ENCODE measurements around the gene SOST.

Gene SOST

GRCh38 chr17:43750153-43750552 lies 8.4 kb downstream of the SOST start:
- DNase-seq (ENCODE audit: low read depth): no peak
- no peak for TF ChIP-seq MAX (IDR thresholded peaks at IDR 0.05; ENCODE audit: low read depth, low read length)
- no peak for TF ChIP-seq CTCF (IDR thresholded peaks at IDR 0.05; ENCODE audit: low read depth, low read length)
- no peak for TF ChIP-seq MYC (IDR thresholded peaks at IDR 0.05; ENCODE audit: low read depth, low read length)
- TF ChIP-seq POLR2A (IDR thresholded peaks at IDR 0.05; ENCODE audit: extremely low read depth, insufficient read length): no peak
- no peak overlapping the region for H3K4me3 ChIP-seq (ENCODE audit: low read depth, low read length)

GRCh38 chr17:43745541-43745940 lies 13.1 kb downstream of the SOST start:
- TF ChIP-seq MAX (IDR thresholded peaks at IDR 0.05; ENCODE audit: low read depth, low read length) (no peak), CTCF (IDR thresholded peaks at IDR 0.05; ENCODE audit: low read depth, low read length) (no peak), MYC (IDR thresholded peaks at IDR 0.05; ENCODE audit: low read depth, low read length) (no peak), POLR2A (IDR thresholded peaks at IDR 0.05; ENCODE audit: extremely low read depth, insufficient read length) (no peak)
- H3K4me3 ChIP-seq (ENCODE audit: low read depth, low read length): no peak overlapping the region
- DNase-seq (ENCODE audit: low read depth): no peak

GRCh38 chr17:43741636-43742035 lies 17.0 kb downstream of the SOST start:
- DNase-seq (ENCODE audit: low read depth): peak; percentile 42
- H3K4me3 ChIP-seq (ENCODE audit: low read depth, low read length): no peak overlapping the region
- TF ChIP-seq MAX (IDR thresholded peaks at IDR 0.05; ENCODE audit: low read depth, low read length) (no peak), POLR2A (IDR thresholded peaks at IDR 0.05; ENCODE audit: extremely low read depth, insufficient read length) (no peak), CTCF (IDR thresholded peaks at IDR 0.05; ENCODE audit: low read depth, low read length) (no peak), MYC (IDR thresholded peaks at IDR 0.05; ENCODE audit: low read depth, low read length) (no peak)

- H3K4me3 ChIP-seq (ENCODE audit: low read depth, low read length): no peak overlapping the region
- TF ChIP-seq POLR2A (IDR thresholded peaks at IDR 0.05; ENCODE audit: extremely low read depth, insufficient read length) (no peak), MYC (IDR thresholded peaks at IDR 0.05; ENCODE audit: low read depth, low read length) (no peak), CTCF (IDR thresholded peaks at IDR 0.05; ENCODE audit: low read depth, low read length) (no peak), MAX (IDR thresholded peaks at IDR 0.05; ENCODE audit: low read depth, low read length) (no peak)
- no peak for DNase-seq (ENCODE audit: low read depth)
Measured at GRCh38 chr17:43740541-43740940, 18.1 kb downstream of the SOST start.

- TF ChIP-seq MYC (IDR thresholded peaks at IDR 0.05; ENCODE audit: low read depth, low read length): no peak
- no peak overlapping the region for H3K4me3 ChIP-seq (ENCODE audit: low read depth, low read length)
- DNase-seq (ENCODE audit: low read depth): no peak
Measured at GRCh38 chr17:43737722-43738121, 20.9 kb downstream of the SOST start.

GRCh38 chr17:43736389-43736788 lies 22.2 kb downstream of the SOST start:
- TF ChIP-seq MYC (IDR thresholded peaks at IDR 0.05; ENCODE audit: low read depth, low read length) (no peak), CTCF (IDR thresholded peaks at IDR 0.05; ENCODE audit: low read depth, low read length) (no peak), POLR2A (IDR thresholded peaks at IDR 0.05; ENCODE audit: extremely low read depth, insufficient read length) (no peak)
- DNase-seq (ENCODE audit: low read depth): no peak
- no peak overlapping the region for H3K4me3 ChIP-seq (ENCODE audit: low read depth, low read length)

Measured in NB4 (cell line).